GM21619 (cell line): ENCODE measurements around the gene HCN4.

Experiments used
- ATAC-seq: cut with Tn5 transposase; IDR thresholded peaks from one replicate; pipeline ENCODE4 v1.9.1; 2021; ENCODE audit not compliant: unreplicated experiment

Gene HCN4

DNA sequence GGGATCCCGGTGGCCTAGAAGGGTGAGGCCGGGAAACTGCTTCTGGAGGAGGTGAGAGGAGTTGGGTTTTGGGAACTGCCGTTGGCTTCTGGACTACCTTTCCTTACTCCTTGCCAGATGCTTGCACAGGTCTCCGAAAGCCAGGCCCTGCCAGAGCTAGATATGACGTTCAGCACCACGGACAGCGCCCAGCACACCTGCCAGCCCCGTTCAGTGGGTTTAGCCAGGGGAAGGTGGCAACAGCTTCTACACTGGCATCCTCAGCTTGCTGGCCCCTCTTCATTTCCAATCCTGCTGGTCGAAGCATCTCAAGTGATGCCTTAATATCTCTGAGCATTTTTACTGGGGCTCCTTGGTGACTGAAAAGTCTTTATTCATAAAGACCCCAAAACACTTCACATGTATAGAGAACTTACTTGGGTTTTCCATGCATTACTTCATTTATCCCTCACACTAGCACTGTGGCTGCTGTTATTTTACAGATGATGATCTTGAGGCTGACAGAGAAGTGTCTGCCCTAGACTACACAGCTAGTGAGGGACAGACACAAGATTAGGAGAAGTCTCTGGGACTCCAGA is 21.9 kb downstream of the HCN4 start:
- ATAC-seq = no peak

DNA sequence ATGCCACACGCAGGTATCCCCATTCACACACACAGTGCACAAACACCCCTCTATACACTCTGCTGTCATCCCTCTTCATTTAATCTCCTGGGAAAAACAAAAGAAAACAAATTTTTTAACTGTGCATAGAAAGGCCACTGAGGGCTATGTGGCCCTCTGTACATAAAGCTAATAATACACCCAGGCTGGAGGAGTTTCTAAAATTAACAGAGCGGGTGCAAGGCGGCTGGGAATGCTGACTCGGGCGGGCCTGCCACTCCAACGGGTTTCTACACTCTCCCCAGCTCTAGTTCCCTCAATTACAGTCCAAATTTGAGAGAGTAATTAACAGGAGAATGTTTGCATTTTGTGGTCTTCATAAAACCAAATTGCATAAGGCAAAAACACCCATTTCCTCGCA is 23.1 kb downstream of the HCN4 start:
- ATAC-seq = no peak

DNA sequence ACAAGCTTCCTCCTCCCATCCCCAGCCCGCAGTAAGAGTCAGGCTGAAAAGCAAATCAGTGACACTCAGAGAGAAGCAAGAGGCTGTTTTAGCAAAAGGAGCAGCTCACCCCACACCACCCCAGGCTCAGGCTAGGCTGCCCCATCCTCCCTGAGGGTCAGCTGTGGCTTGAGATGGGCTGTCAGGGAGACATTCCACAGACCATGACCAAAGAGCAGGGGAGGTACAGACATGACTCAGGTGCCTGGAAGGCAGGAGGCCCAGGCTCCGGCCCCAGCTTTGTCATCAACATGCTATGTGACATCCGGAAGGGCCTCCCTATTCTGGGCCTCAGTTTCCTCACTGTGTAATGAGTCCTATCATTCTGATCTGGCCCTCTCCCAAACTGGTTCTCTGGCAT is 24.7 kb downstream of the HCN4 start:
- no peak for ATAC-seq

DNA sequence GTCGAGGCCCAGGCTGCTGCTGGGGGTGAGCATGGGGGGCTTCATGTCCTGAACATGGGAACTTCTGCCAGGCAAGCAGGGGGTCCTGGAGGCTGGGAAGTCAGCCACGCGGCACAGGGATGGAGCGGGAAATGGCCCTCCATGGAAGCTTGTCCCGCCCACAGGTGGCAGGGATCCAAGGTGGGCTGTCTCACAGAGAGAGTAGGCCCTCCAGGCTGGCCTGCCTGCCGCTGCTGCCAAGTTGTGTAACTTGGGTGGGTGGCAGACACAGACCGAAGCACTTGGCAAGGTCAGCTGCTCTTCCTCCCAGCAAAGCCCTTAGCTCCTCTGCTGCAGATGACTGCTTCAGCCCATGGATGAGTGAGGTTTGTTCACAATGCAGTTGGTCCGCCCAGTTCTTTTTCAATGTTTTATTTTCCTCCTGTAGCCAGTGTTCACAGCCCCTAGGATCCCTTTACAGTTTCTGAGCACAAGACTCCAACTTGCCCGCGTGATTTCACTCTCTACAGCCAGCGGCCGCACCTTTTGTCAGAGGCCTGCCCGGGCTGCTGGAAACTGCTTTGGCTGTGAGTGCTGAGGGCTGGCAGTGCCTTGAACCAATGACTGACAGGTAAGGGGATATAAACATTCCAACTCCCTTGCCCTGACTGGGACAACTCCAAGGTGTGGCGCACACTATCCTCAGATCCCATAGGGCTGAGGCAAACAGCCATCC is 26.7 kb downstream of the HCN4 start:
- no peak for ATAC-seq

DNA sequence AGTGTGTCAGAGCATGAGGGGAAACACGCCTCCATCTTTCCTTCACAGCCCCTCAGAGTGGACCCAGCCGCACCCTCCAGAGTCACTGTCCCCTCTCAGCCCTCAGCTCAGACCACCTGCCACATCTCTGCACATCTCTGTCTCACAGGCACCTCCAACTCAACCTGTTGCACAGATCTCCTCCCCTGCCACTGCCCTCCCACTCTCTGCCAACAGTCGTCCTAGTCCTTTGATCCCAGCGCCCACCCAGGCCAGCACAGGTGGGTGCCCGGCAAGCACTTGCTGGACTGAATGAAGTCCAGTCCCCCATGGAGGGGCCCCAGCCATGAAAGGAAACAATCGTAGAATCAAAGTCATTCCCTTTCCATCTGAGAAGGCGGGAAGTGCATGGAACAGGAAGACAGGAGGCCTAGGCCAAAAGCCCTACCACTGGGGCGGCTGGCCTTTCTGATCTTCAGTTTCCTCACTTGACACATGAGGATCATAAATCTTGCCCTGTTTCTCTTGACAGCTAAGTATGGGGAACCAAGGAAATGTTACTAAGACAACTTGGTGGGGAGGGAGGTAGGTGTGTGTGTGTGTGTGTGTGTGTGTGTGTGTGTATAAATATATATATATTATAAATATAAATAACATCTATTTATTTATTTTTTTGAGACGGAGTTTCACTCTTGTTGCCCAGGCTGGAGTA is 28.1 kb downstream of the HCN4 start:
- no peak for ATAC-seq

DNA sequence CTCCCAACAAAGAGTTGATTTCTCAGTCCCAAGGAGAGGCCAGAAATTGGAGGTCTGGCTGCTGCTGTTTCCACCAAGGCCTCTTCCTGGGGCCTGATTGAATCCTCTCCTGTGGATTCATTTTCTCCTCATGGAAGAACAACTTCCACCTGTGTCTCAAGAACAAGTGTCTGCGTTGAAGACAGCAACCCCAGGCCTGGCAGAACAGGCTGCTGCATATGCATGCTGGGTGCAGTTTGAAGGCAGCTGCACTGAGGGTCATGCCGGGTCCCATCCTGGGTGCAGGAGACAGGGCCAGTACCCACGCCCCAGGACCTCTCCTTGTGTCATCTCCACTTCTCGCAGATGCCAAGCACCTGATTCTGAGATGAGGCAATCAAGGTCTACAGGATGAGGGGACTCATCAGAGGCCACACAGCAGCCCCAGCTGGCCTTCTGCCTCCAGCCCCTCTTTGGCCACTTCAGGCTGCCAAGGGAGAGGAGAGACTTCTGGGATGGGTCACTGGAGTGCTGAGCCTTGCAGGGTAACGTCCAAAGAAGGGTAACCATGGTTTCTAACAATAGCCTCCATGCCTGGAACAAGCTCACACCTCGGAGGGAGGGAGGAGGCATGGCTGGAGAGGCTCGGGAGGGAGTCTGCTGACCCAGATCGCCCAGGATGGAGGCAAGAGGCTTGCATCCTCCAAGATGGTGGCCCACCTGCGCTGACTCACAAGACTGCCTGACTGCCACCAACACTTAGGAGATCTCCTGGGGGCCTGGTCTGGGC is 30.0 kb downstream of the HCN4 start:
- ATAC-seq = no peak

DNA sequence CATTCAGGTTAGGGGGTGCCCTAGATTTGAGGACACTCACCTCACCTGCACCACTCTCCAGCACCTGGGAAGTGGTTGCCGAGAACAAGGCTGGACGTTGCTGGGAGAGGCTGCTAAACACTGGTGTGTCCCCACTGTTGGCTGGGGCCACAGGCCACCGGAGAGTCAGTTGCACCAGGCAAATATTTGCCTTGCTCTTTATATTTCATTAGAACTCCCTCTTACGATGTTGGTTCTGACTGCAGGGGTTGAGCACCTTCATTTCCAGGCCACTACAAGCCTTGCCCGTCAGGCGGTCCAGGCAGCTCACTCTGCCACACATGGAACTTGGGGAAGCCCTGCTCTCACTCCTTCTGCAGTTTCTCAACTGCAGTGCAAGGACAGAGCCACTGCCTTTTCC is 30.7 kb downstream of the HCN4 start:
- ATAC-seq = no peak

DNA sequence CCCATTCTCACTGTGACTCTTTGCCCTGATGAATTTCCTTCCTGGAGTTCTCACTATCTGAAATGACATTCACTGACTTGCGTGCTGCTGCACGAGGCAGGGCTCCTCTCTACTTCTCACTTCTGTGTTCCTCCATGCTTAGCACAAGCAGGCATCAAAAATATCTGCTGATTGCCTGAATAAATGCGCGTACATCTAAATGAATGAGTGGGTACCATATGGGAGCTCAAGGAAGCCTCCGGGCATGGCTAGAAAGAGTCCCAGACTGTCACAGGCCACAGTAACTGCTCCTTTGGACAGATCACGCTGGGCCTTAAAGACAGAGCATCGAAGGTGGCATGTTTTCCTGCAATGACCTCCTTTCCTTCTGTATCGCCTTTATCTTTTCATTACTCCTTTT is 31.6 kb downstream of the HCN4 start:
- ATAC-seq = no peak

DNA sequence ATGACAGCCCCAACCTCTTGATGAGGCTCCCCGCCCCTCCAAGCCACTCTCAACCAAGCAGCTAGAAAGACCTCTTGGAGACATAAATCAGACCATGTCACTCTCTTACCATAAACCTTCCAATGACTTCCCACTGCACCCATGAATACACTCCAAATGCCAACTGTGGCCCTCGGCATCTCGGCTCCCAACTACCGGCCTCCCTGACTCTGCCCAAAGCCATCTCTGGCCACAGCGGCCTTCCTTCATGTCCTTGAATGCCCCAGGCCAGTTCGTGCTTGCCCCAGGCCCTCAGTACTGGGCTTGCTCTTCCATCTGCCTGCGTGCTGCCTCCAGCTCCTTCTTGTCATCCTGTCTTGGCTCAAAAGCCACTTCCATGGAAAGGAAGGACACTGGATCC is 32.0 kb downstream of the HCN4 start:
- no peak for ATAC-seq

DNA sequence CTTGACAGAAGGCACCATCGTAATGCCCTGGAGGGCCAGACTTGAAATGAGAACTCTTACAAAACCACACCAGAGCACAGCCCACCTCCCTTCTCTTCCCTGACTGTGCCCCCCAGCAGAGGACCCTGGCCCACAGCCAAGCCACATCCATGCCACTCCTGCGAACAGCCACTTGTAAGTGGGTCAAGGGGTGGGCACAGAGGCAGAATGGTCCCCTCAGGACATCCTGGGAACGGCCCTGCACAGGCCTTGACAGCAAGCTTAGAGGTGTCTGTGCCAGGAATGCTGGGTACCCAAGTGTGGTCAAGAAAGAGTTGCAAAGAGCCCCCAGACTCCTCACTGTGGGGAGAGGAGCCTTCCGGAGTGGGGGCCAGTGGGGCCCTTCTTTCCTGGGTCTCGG is 33.3 kb downstream of the HCN4 start:
- no peak for ATAC-seq

DNA sequence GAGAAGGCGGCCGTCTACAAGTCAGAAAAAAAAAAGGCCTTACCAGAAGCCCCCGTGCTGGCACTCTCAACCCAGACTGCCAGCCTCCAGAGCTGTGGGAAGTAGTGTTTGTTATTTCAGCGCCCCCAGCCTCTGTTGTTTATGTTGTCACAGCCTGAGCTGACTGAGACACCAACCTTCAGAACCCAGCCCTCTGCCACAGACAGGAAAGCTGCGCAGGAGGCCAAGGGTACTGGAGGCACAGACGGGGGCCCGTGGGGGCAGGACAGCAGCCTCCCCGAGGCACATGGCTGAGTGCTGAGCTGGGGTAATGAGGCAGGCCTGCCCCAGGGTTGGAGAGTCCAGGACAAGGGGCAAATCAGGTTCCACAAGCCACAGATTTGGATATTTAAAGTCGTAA is 33.7 kb downstream of the HCN4 start:
- no peak for ATAC-seq

DNA sequence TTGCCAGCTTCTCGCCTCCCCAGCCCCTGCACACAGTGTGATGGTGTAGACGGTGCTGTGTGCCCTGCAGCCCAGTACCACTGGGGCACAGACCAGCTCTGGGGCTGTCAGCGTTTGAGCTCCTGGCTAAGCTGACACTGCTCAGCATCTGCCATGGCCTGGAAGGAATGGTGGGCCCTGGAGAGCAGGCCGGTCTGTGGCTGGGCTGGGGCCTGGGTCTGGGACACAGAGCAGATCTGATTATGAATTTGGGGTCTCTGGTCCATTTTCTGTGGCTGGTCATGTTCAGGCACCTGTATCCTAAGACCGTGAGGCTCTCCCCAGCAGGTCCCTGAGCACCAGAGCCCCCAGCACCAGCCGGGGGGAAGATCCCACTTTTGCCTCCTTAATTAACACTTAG is 34.7 kb downstream of the HCN4 start:
- no peak for ATAC-seq

DNA sequence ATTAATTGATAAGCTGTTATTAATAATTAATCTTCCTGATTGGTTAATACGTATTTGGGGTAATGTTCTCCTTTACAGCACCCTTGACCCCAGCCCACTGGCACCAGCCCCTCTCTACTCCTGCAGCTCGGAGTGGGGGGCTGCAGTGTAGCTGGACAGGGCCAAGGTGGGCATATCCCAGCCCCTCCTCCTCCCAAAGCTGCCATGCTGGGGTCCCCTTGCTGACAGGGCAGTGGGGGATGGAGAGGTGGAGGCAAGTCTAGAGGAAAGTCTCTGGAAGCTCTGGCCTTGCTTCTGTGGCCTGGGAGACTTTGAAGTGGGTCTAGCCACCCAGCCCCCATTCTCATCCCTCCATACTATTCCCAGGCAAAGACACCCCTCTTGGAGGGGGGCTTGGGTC is 35.8 kb downstream of the HCN4 start:
- ATAC-seq = no peak

DNA sequence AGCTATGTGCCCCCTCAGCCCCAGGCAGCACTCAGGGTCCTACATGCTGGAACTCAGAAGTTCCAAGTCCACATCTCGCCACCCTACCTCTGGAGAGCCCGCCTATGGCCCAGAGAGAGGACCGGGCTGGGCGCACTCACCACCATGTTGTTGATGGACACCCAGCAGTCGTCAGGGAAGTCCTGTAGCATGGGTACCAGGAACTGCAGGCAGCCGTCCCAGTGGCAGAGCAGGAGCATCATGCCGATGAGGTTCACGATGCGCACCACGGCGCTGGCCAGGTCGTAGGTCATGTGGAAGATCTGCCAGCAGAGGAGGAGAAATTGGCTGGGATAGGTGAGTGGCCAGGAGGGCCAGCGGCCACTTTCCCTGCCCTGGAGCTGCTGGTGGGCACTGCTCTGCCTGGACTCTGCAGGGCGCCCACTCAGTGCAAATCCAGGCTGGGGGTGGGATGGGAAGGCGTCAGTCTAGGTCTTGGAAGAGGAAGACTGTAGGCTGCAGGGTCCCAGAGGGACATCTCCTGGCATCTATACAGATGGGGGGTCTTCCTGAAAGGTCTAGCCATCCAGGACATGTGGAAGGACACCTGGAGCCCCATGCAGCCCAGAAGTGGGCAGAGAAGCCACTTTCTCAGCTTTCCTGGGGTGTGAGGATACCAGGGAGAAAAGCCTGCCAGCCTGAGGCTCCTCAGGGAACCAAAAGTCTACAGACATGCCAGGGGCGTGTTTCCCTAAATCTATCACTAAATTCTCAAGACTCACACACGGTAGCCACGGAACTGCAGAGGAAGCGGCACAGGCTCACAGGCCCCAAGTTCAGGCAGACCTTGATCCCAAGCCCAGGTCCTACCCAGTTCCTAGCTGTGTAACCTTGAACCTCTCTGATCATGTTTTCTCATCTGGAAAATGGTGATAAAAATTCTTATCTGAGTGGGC is 36.5 kb downstream of the HCN4 start:
- ATAC-seq = no peak

DNA sequence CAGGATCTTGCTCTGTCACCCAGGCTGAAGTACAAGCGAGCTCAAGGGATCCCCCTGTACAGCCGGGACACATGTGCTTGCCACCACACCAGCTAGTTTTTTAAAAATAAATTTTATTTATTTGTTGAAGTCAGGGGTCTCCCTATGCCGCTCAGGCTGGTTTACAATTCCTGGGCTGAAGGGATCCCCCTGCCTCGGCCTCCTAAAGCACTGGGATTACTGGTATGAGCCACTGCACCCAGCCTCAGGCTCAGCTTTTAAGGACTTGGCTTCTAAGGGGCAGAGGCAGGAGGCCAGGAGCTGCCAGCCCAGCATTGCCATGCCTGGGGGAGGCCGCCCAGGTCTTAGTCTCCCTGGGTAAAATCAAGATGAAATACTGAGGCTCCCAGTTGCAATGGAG is 37.3 kb downstream of the HCN4 start:
- ATAC-seq = no peak

DNA sequence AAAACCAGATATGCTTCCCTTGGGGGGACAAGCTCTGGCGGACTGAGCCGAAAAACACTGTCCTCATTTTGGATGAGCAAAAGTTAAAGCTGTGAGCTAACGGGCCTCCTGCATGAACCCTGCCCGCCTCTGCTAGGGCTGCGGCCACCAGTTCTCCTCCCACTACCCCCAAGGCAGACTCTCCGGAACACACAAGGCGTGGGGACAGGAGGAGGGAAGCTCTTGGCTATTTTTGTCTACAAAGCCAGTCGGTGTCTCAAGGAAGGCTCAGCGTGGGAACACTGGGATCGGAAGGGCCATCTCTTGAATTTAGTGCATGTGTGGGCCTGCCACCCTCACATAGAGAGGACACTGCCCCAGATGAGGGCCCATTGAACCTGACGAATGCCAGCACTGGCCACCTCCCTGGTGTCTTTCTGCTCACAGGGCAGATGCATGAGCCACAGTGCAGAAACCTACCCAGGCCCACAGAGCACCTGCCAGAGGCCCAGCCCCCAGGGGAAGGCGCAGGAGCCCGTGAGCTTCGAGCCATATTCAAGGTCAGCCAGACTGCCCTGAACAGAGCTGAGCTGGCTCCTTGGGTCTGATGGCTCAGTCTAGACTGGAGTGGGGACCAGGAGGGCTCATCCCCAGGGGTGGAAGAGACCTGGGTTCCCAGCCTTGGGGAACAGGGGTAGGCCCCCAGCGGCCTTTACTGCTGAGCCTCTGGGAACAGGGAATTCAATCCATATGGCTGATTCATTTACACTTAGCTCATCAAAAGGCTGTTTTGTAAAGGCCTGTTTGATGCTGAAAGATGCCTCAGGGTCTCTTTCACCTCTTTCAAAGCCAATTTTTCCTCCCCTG is 38.3 kb downstream of the HCN4 start:
- no peak for ATAC-seq

DNA sequence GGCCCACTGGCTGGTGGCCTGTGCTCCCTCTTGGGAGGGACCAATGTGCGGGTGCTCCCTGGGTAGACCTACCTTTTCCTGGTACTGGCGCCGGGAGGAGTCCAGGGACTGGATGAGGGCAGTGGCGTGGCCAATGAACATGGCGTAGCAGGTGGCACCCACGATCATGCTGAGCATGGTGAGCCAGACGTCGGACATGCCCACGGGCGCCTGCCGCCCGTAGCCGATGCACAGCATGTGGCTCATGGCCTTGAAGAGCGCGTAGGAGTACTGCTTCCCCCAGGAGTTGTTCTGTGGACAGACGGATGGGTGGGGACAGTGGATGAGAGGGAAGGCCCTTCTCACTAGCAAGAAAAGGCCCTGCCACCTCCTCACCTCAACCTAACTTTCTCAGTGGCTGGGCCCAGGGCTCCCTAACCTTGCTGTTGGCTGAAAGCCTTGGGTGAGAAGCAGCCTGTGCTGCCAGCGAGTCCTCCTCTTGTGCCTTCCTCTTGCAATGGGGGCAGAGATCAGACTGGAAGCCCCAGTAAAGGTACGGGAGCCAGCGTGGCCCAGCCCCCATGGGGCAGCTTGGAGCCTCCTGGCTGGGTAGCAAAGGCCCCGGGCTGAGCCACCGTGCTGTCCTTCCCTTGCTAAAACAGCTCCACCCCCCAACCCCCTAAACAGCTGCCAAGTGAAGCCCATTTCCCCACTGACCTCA is 39.1 kb downstream of the HCN4 start:
- no peak for ATAC-seq

DNA sequence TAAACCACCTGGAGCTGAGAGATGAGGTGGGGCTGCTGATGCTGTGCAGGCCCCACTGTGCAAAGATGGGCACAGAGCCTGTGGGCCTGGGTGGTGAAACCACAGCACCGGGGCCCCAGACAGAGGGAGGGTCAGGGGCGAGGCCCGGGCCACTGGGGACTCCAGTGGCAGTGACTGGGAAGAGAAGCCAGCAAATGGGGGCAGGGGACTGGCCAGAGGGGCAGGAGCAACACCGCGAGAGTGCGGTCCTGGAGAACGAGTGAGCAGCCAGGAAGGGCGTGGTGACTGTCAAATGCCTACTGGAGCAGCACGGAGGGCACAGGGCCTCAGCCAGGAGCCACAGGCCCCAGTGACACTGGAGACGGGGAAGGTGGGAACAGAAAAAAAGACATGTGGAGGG is 39.8 kb downstream of the HCN4 start:
- no peak for ATAC-seq

DNA sequence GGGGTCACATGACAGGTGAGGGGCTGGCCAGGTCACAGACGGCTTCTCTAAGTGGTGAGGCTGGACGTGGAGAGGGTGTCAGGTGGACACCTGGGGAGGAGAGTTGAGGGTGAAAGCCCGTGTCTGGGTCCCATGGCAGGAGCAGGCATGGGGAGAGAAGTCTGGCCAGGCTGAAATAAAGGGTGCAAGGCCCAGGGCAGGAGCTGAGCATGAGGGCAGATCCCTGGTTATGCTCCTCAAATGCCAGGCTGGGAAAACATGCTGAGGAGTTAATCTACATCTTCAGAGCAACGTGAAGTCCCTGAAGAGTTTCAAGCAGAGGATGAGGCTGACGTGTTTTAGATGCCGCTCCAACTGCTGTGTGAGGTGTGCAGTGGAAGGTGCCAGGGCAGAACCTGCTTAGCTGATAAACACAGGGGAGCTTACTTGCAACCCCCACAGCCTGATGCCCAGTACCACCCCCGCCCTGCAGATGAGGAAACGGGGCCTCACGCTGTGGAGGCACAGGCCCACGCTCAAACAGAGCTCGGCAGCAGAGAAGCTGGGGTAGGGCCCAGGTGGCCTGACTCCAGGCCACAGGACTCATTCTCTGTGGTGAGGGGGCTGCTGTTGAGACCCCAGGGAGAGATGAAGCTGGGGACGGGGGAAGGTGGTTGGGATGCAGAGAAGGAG is 40.5 kb downstream of the HCN4 start:
- ATAC-seq = no peak
